ENCODE results near the gene MACF1. TPM values are rescaled to one million over a fixed set of nuclear protein-coding genes. Genes with fewer than 3 reads are reported as not detected.

The MACF1 gene
- total and polyA plus RNA-seq, 4 donors, result 69.1 to 966 (median 233) TPM

DNA sequence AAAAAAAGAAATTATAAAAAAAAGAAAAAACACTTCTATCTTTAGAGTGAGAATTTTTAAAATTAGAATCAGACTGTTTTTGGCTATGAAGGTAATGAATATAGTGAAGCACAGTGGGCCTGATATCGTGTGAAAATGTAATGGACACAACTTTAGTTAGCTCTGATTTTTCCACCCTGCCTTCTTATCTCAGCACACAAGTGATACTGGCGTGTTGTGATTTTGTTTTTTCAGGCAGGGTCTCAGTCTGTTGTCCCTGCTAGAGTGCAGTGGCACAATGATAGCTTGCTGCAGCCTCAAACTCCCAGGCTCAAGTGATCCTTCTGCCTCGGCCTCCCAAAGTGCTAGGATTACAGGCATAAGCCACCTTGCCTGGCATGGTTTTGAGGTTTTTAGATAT, 22.3 kb downstream of the MACF1 start:
- peaks cover 0 to 21% (median 0%) of the 10 kb centered on the region in 4 donors for H3K36me3 ChIP-seq (ENCODE audit: control insufficient read depth in 4 of 4, insufficient read depth in 4 of 4, low read length in 4 of 4)
- ATAC-seq (ENCODE audit: insufficient read depth, low FRiP score), result no peak
- DNase-seq, result no peak
- H3K4me1 ChIP-seq (ENCODE audit: control insufficient read depth in 5 of 5, insufficient read depth in 5 of 5, low read length in 5 of 5), result peaks cover 0 to 33% (median 1%) of the 10 kb centered on the region in 5 donors
- TF ChIP-seq, protein P1, sequence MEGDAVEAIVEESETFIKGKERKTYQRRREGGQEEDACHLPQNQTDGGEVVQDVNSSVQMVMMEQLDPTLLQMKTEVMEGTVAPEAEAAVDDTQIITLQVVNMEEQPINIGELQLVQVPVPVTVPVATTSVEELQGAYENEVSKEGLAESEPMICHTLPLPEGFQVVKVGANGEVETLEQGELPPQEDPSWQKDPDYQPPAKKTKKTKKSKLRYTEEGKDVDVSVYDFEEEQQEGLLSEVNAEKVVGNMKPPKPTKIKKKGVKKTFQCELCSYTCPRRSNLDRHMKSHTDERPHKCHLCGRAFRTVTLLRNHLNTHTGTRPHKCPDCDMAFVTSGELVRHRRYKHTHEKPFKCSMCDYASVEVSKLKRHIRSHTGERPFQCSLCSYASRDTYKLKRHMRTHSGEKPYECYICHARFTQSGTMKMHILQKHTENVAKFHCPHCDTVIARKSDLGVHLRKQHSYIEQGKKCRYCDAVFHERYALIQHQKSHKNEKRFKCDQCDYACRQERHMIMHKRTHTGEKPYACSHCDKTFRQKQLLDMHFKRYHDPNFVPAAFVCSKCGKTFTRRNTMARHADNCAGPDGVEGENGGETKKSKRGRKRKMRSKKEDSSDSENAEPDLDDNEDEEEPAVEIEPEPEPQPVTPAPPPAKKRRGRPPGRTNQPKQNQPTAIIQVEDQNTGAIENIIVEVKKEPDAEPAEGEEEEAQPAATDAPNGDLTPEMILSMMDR (IDR thresholded peaks at IDR 0.05; ENCODE audit: control extremely low read depth, extremely low read depth), result no peak
- no peaks in the 10 kb centered on the region for H3K27me3 ChIP-seq (ENCODE audit: control insufficient read depth in 3 of 3, insufficient read depth in 3 of 3, low read length in 2 of 3)
- 88 to 94% methylated on average over 3 of the region's 3 CpGs for WGBS, 2 donors
- no peak overlapping the region for H3K27ac ChIP-seq (ENCODE audit: low read depth in 1 of 2, low read length in 1 of 2)
- no peaks in the 10 kb centered on the region for H3K9me3 ChIP-seq (ENCODE audit: control insufficient read depth in 4 of 4, insufficient read depth in 3 of 4, low read length in 3 of 4)
- H3K9ac ChIP-seq (ENCODE audit: insufficient read depth in 1 of 2, low read length in 2 of 2), result no peak overlapping the region
- H3K4me3 ChIP-seq, result no peak overlapping the region

DNA sequence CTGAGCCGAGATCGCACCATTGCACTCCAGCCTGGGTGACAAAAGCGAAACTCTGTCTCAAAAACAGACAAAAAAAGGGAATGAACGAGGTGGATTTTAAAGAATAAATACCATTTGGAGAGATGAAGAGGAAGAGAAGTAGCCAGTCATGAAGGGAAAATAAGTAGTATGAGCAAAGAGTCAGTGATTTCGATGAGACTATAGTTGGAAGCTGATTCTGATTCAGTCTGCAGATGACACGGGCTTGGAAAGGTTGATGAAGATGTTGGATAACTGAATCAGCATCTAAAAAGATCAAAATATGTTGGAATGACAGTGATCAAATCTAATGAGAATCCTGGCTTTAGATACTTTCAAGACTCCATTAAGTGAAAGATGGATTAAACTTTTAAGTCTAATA, 23.8 kb downstream of the MACF1 start:
- 88 to 91% methylated on average over 6 of the region's 6 CpGs for WGBS, 2 donors
- DNase-seq, result no peak
- no peak overlapping the region for H3K27ac ChIP-seq (ENCODE audit: low read depth in 1 of 2, low read length in 1 of 2)

DNA sequence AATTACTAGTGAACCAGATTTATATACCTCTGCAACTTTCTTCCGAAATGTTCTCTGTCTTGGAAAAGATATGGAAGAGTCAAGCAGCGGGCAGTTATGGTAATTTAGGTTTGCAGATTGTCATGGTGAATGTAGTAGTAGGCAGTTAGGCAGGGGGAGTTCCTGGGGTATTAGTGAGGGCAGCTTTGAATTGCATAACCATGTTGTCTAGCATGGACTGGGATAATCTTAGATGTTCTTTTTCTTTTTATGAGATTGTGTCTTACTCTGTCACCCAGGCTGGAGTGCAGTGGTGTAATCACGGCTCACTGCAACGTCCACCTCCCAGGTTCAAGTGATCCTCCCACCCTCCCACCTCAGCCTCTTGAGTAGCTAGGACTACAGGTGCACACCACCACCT, 25.0 kb downstream of the MACF1 start:
- TF ChIP-seq, protein P1 (IDR thresholded peaks at IDR 0.05; ENCODE audit: control extremely low read depth, extremely low read depth), result no peak
- WGBS, 2 donors, result 72 to 75% methylated on average over 4 of the region's 4 CpGs
- Histone ChIP-seq H3K4me3 (no peak overlapping the region), H3K27ac (ENCODE audit: low read depth in 1 of 2, low read length in 1 of 2) (no peak overlapping the region), H3K9ac (ENCODE audit: insufficient read depth in 1 of 2, low read length in 2 of 2) (no peak overlapping the region), H3K27me3 (ENCODE audit: control insufficient read depth in 3 of 3, insufficient read depth in 3 of 3, low read length in 2 of 3) (no peaks in the 10 kb centered on the region), H3K4me1 (ENCODE audit: control insufficient read depth in 5 of 5, insufficient read depth in 5 of 5, low read length in 5 of 5) (peaks cover 0 to 17% (median 0%) of the 10 kb centered on the region in 5 donors), H3K36me3 (ENCODE audit: control insufficient read depth in 4 of 4, insufficient read depth in 4 of 4, low read length in 4 of 4) (peaks cover 1 to 18% (median 7%) of the 10 kb centered on the region in 4 donors), H3K9me3 (ENCODE audit: control insufficient read depth in 4 of 4, insufficient read depth in 3 of 4, low read length in 3 of 4) (no peaks in the 10 kb centered on the region)
- DNase-seq (no peak), ATAC-seq (ENCODE audit: insufficient read depth, low FRiP score) (no peak)

More for the DNA sequence above, 23.8 kb downstream of the MACF1 start:
- Histone ChIP-seq H3K36me3 (ENCODE audit: control insufficient read depth in 4 of 4, insufficient read depth in 4 of 4, low read length in 4 of 4) (peaks cover 1 to 16% (median 5%) of the 10 kb centered on the region in 4 donors), H3K9me3 (ENCODE audit: control insufficient read depth in 4 of 4, insufficient read depth in 3 of 4, low read length in 3 of 4) (no peaks in the 10 kb centered on the region), H3K4me1 (ENCODE audit: control insufficient read depth in 5 of 5, insufficient read depth in 5 of 5, low read length in 5 of 5) (peaks cover 0 to 27% (median 0%) of the 10 kb centered on the region in 5 donors), H3K4me3 (no peak overlapping the region), H3K9ac (ENCODE audit: insufficient read depth in 1 of 2, low read length in 2 of 2) (no peak overlapping the region), H3K27me3 (ENCODE audit: control insufficient read depth in 3 of 3, insufficient read depth in 3 of 3, low read length in 2 of 3) (no peaks in the 10 kb centered on the region)
- TF ChIP-seq, protein P1 (IDR thresholded peaks at IDR 0.05; ENCODE audit: control extremely low read depth, extremely low read depth), result no peak
- no peak for ATAC-seq (ENCODE audit: insufficient read depth, low FRiP score)
